GM12872 (cell line): Measurements from ENCODE around the gene RGS8.

Experiments used
- TF ChIP-seq, protein P1 (sequence below): IDR thresholded peaks from 3 replicates; pipeline ENCODE4 v1.5.1; 2011; ENCODE audit warnings: low read depth, mild to moderate bottlenecking, low read length, moderate library complexity; ENCODE audit not compliant: insufficient read depth

The RGS8 gene

DNA sequence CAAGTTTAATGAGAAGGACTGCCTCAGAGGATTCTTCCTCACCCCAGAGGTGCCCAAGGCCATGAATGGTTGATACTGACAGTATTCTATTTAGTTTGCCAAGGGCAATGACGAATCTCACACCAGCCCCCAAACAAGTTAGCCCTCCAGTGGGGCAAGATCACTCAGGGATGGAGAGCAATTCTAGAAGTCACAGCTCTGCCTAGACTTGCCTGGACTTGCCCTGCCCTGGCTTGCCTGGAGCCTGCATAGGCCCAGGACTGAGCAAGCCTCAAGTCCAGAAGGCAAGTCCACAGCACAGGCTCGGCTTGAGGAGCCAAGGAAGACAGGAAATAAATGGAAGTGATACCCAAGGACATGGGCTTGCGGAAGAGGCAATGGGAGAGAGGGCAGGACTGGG, 40.7 kb downstream of the RGS8 start:
- TF ChIP-seq, protein P1, sequence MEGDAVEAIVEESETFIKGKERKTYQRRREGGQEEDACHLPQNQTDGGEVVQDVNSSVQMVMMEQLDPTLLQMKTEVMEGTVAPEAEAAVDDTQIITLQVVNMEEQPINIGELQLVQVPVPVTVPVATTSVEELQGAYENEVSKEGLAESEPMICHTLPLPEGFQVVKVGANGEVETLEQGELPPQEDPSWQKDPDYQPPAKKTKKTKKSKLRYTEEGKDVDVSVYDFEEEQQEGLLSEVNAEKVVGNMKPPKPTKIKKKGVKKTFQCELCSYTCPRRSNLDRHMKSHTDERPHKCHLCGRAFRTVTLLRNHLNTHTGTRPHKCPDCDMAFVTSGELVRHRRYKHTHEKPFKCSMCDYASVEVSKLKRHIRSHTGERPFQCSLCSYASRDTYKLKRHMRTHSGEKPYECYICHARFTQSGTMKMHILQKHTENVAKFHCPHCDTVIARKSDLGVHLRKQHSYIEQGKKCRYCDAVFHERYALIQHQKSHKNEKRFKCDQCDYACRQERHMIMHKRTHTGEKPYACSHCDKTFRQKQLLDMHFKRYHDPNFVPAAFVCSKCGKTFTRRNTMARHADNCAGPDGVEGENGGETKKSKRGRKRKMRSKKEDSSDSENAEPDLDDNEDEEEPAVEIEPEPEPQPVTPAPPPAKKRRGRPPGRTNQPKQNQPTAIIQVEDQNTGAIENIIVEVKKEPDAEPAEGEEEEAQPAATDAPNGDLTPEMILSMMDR: no peak

DNA sequence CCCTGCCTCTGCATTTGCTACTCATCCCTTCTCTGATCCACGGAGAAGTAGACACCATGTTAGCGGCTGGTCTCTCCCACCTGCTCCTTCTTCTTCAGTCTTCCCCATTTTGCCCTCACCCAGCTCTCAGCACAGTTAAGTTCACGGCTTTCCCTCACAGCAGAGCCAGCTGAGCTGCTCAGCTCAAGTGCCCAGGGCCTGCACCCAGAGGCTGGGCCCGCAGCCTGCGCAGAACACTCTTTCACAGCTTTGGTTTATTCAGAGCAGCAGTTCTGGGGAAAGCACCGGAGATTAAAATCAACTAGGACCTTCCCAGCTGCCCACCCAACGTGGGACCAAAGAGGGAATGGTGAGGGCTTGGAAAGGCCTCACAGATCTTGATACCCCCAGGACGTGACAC, 41.9 kb downstream of the RGS8 start:
- TF ChIP-seq, protein P1: no peak

DNA sequence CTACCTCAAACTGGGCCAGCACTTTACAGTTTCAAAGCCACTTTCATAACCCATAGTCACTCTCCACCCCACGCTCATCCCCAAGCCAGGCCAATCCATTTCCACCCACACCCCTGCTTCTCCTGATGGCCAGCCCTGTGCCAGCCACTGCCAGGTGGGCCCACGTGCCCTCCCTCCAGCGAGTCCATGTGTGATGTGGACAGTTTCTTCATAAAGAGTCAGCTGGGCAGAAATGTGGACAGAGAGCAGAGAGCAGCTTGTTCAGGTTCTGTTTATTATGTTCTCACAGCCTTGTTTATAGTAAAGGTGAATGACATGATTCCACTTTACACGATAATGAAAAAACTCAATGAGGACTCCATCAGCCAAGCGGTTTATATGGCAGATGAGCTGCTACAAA, 42.8 kb downstream of the RGS8 start:
- TF ChIP-seq, protein P1: no peak

DNA sequence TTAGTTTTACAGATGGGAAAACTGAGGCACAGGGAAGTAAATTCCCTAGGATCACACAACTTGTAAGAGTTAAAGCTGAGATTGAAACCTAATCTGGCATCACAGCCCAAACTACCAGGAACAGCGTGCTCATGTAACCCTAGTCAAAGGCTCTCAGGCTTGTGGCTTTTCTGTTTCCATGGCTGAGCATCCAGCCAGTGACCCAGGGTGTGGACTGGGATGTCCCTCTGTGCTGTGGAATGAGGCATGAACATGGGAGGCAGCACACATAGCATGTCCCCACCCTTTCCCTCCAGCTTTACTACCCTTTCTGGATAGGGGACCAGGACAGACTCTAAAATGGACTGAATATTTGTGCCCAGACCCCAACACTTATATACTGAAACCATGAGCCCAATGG, 45.1 kb downstream of the RGS8 start:
- TF ChIP-seq, protein P1: no peak

DNA sequence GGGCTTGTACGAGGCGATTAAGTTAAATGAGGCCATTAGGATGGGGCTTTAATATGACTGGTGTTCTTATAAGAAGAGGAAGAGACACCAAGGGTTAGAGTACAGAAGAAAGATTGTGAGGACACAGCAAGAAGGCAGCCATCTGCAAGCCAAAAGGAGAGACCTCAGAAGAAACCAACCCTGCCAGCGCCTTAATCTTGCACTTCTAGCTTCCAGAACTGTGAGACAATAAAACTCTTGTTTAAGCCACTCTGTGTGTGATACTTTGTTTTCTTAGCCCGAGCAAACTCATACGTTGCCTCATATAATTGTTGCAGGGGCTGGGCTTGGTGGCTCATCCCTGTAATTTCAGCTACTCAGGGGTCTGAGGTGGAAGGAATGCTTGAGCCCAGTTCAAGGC, 46.6 kb downstream of the RGS8 start:
- TF ChIP-seq, protein P1: no peak

DNA sequence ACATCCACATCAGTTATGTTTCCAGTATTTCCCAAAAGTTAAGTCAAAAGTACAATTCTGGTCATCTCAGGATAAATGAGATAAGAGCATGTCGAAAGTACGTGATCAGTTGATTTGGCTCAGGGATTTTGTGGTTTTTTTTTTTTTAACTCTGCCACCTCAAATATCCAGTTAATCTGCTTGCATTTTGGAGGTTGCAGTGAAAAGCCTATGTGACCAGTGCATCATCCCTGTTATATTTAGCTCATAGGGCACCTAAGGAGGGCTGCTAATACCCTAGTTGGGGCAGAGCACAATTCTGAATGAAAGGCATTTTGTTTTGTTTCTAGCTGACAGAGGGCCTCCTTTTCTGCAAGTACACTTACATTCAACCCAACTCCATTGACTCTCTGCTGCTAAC, 48.5 kb downstream of the RGS8 start:
- TF ChIP-seq, protein P1: no peak
